Cardiac ventricle fibroblast (primary cell): ENCODE results near the gene SLIRP. TPM values are rescaled to one million over a fixed set of nuclear protein-coding genes. Genes with fewer than 3 reads are reported as not detected.

Experiments used
- total RNA-seq: library from RNA; depleted of rRNA; stranded (reverse); fragments of >200 nt; gene quantifications from 2 replicates; pipeline ENCODE4 v1.2.3, GENCODE V29; 2015

SLIRP gene
- 186 and 219 TPM in 2 replicates for total RNA-seq

DNA sequence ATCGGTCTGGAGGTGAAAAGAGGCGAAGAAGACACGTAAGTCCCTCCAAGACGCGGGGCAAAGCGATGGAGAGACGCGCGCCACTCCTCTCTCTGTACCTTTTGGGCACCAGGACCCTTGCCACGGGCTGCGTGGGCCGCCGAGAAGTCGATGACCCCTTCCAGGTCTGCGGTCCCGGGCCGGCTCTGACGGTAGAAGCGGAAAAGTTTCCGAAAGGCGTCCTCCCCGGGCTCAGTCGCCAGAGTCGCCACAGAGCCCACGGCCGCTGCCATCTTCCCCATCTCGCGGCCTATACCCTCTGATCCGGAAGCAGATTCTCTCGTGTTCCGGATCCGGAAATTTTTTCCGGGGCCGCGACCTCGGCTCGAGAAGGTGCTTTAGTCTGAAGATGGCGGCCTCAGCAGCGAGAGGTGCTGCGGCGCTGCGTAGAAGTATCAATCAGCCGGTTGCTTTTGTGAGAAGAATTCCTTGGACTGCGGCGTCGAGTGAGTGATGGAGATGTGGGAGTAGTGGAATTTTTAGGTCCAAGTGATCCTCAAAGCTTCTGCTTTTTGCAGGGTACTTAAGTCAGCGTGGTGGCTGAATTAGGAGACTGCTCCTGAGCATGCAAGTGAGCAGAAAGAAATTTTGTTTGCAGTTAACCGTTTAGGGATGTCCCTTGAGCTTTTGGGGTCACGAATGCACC is at the start of gene SLIRP, which contains the start of gene ALKBH1:
TSS of gene SLIRP (plus strand) at position 380 of the 685 bp plus-strand sequence. CDS start at position 389, 9 bp downstream.
TSS of gene ALKBH1 (minus strand) at position 300 of the 685 bp plus-strand sequence. CDS start at position 281, 19 bp downstream.

DNA sequence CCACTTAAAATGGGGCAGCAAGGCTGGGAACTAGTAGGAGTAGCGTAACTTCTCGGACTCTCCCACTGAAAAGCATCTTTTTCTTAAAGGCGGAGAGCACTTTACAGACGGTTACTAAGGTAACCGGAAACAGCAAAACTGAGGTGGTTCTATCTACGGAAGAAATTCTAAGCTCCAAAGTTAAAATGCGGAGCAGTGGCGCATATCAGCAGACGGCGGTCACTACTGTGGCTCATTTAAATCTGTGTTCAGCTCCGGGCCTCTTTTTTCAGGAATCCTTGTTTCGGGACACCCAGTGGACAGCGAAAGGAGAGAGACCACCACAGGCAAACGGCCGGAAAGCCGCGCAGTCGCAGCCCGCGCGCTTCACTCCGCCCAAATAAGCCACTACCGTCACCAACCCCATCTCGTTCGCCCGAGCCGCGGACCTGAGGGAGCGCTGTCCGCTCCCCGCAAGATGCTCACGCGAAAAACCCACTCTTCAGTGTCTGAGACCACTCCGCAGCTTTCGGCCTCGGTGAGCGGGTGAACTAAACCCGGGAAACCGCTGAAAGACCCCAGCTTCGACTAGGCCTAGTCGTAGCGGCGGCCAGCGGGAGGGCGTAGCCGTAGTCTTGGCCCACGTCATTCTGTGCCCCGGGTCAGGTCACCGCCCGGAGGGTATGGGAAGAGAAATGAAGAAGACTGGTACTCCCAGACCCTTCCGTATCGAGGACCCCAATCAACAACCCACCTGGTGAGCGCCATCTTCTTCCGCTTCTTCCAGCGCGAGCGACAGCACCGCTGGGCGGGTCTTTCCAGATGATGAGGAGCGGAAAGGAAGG is 52.7 kb downstream of the SLIRP start, which contains the start of gene SNW1:
TSS of gene SNW1 (minus strand) at position 776 of the 824 bp plus-strand sequence. CDS start at position 747, 29 bp downstream.

Other genes with a start within 250 kb of the SLIRP start
- 0.05 and 0.19 TPM in 2 replicates for gene ISM2, start 209.3 kb upstream of the SLIRP start, total RNA-seq
- 12.4 and 17.5 TPM in 2 replicates for gene SPTLC2, start 91.5 kb upstream of the SLIRP start, total RNA-seq
- gene ALKBH1, start 80 bp upstream of the SLIRP start, total RNA-seq = 5.2 and 6.4 TPM in 2 replicates
- gene SNW1, start 53.1 kb downstream of the SLIRP start, total RNA-seq = 41.8 and 59.6 TPM in 2 replicates
- gene ADCK1, start 92.0 kb downstream of the SLIRP start, total RNA-seq = 4.9 and 5.8 TPM in 2 replicates